Adrenal gland (tissue), 12 donors: ENCODE measurements around the gene TBC1D22A. TPM values are rescaled to one million over a fixed set of nuclear protein-coding genes. Genes with fewer than 3 reads are reported as not detected.

Source experiments
- DNase-seq, 7 donors: peaks; one replicate each; pipeline ENCODE4 v3.0.0-alpha.2; 2019 to 2020
- H3K27ac ChIP-seq, 5 donors: fragments of 200-600 bp; sonication (generic) in 4 of 5; 1 replicate in 3 of 5; 2 replicates in 2 of 5; pipeline versions ENCODE4 v1.5.1 to v1.8.0; 2016 to 2020; ENCODE audit warnings: mild to moderate bottlenecking in 1 of 5
- H3K27me3 ChIP-seq: fragments of 200-600 bp; 2 replicates; pipeline ENCODE4 v1.8.0; 2021
- H3K36me3 ChIP-seq, 2 donors: fragments of 200-600 bp; replicated peaks in 1 of 2; 1 replicate in 1 of 2; 2 replicates in 1 of 2; pipeline versions ENCODE4 v1.5.1 to v1.8.0; 2018 to 2022
- H3K4me1 ChIP-seq, 2 donors: fragments of 200-600 bp; replicated peaks in 1 of 2; 1 replicate in 1 of 2; 2 replicates in 1 of 2; pipeline versions ENCODE4 v1.5.1 to v1.8.0; 2018 to 2021
- H3K4me3 ChIP-seq, 4 donors: fragments of 200-600 bp; sonication (generic) in 3 of 4; one replicate each; pipeline ENCODE4 v1.5.1; 2016 to 2018
- H3K9me3 ChIP-seq, 3 donors: fragments of 200-600 bp; sonication (generic) in 1 of 3; replicated peaks in 1 of 3; 1 replicate in 2 of 3; 2 replicates in 1 of 3; pipeline versions ENCODE4 v1.5.1 to v1.8.0; 2016 to 2021
- CTCF ChIP-seq, 6 experiments: fragments of 450-650 bp in 4 of 6; fragments of 200-600 bp in 2 of 6; sonication (generic) in 1 of 6; IDR thresholded peaks; 1 replicate in 5 of 6; 2 replicates in 1 of 6; pipeline versions ENCODE4 v1.5.1 to v1.8.0; 2016 to 2021; ENCODE audit warnings: antibody characterized with exemption in 6 of 6, mild to moderate bottlenecking in 2 of 6, moderate library complexity in 1 of 6
- POLR2A ChIP-seq, 2 donors: fragments of 450-650 bp; IDR thresholded peaks; one replicate each; pipeline ENCODE4 v1.6.1; 2017; ENCODE audit warnings: antibody characterized with exemption in 2 of 2, mild to moderate bottlenecking in 2 of 2, moderate library complexity in 1 of 2
- WGBS, 4 donors: extraction: QIAGEN DNeasy Blood & Tissue Kit in 2 of 4; methylation state at CpG; one replicate each; pipeline versions ENCODE4 v1.1.5 to v1.1.7; 2013 to 2017; 5-methylcytosine and 5-hydroxymethylcytosine counted together
- intact Hi-C, 2 donors: fragments of 100-400 bp; cut with DNase I; formaldehyde crosslinking; loops; one replicate each; pipeline versions ENCODE4 v1.14.1 to v1.15.0; 2022 to 2023
- polyA plus RNA-seq, 3 donors: library from polyadenylated mRNA; stranded (reverse); fragments of 200-250 nt in 2 of 3; fragments of 350-450 nt in 1 of 3; fragmentation: Illumina TruSeq in 1 of 3; extraction: RNeasy Lipid Tissue Mini Kit (QIAGEN cat#74804) in 1 of 3; gene quantifications; one replicate each; pipeline ENCODE4 v1.2.3, GENCODE V29; 2013 to 2014
- total RNA-seq, 9 donors: library from RNA; depleted of rRNA in 4 of 9; stranded (reverse); fragments of >200 nt in 4 of 9; fragments of 120-200 nt in 1 of 9; fragmentation: NEBNext Ultra II Directional in 1 of 9; extraction: Animal tissue kit (Norgen Biotek cat#: 25700) in 1 of 9; gene quantifications; one replicate each; pipeline versions ENCODE4 v1.1.0 to v1.2.4, GENCODE V29; 2013 to 2023
- donor health status: healthy with polysubstance abuse.
- donor health status: Bipolar disorder and iron deficiency.
- donor health status: DM: yes; HTN: yes; CAD: no.
- donor health status: DM: no; HTN: no; CAD: no.
- donor health status: DM: no; HTN: no; CAD: no.
- donor health status: DM: yes; HTN: yes; CAD: no.

The TBC1D22A gene
- total and polyA plus RNA-seq, 12 donors = 11.5 to 44.2 (median 28.1) TPM

GRCh38 chr22:46853191-46853590 lies 90.7 kb downstream of the TBC1D22A start:
- H3K36me3 ChIP-seq = no peaks in the 10 kb centered on the region
- no peaks in the 10 kb centered on the region for H3K27me3 ChIP-seq
- no peak for DNase-seq
- H3K9me3 ChIP-seq = no peaks in the 10 kb centered on the region
- H3K4me1 ChIP-seq = peaks cover 0 to 7% of the 10 kb centered on the region in 2 donors
- H3K4me3 ChIP-seq = no peak overlapping the region
- peak overlapping the region in 2 of 5 donors; percentile 68 to 80 for H3K27ac ChIP-seq
- WGBS, 4 donors = 85 to 91% (median 87%) methylated on average over 16 of the region's 16 CpGs
- intact Hi-C loops = no loop called here
- TF ChIP-seq CTCF (IDR thresholded peaks at IDR 0.05) (no peak), POLR2A (IDR thresholded peaks at IDR 0.05) (no peak)

- peak overlapping the region in 2 of 5 donors; percentile 68 to 80 for H3K27ac ChIP-seq
- peak; percentile 30 to 81 (median 64) for DNase-seq
- H3K4me3 ChIP-seq = no peak overlapping the region
- intact Hi-C loops = no loop called here
- H3K9me3 ChIP-seq = no peaks in the 10 kb centered on the region
- H3K36me3 ChIP-seq = no peaks in the 10 kb centered on the region
- no peaks in the 10 kb centered on the region for H3K27me3 ChIP-seq
- 68 to 76% (median 72%) methylated on average over 18 of the region's 18 CpGs for WGBS, 4 donors
- no peak for TF ChIP-seq CTCF (IDR thresholded peaks at IDR 0.05)
- TF ChIP-seq POLR2A (IDR thresholded peaks at IDR 0.05) = no peak
- H3K4me1 ChIP-seq = peaks cover 0 to 7% of the 10 kb centered on the region in 2 donors
These were observed 91.8 kb downstream of the TBC1D22A start for GRCh38 chr22:46854125-46854870.

- Histone ChIP-seq H3K27ac (no peak overlapping the region), H3K27me3 (no peaks in the 10 kb centered on the region), H3K9me3 (no peaks in the 10 kb centered on the region), H3K4me1 (peaks cover 0 to 7% of the 10 kb centered on the region in 2 donors), H3K36me3 (no peaks in the 10 kb centered on the region), H3K4me3 (no peak overlapping the region)
- no peak for DNase-seq
- TF ChIP-seq POLR2A (IDR thresholded peaks at IDR 0.05) (no peak), CTCF (IDR thresholded peaks at IDR 0.05) (no peak)
- intact Hi-C loops = no loop called here
- 93 to 95% (median 94%) methylated on average over 10 to 12 of the region's 12 CpGs for WGBS, 4 donors
These were observed 93.2 kb downstream of the TBC1D22A start for GRCh38 chr22:46855681-46856080.

GRCh38 chr22:46856661-46857060 lies 94.2 kb downstream of the TBC1D22A start:
- no peak overlapping the region for H3K27ac ChIP-seq
- WGBS, 4 donors = 82 to 95% (median 89%) methylated on average over 3 of the region's 3 CpGs
- TF ChIP-seq POLR2A (IDR thresholded peaks at IDR 0.05) (no peak), CTCF (IDR thresholded peaks at IDR 0.05) (no peak)
- intact Hi-C loops = no loop called here
- no peak overlapping the region for H3K4me3 ChIP-seq
- no peaks in the 10 kb centered on the region for H3K9me3 ChIP-seq
- H3K36me3 ChIP-seq = no peaks in the 10 kb centered on the region
- peaks cover 0 to 7% of the 10 kb centered on the region in 2 donors for H3K4me1 ChIP-seq
- H3K27me3 ChIP-seq = no peaks in the 10 kb centered on the region
- no peak for DNase-seq
